KMS-11 (cell line): ENCODE data around the gene P2RY2.

ENCODE experiments used
- H2AFZ ChIP-seq: fragments of 200-600 bp; sonication (generic); 2 replicates; pipeline ENCODE4 v1.6.1; 2016; ENCODE audit warnings: antibody characterized with exemption, mixed run types, low read depth
- H3K27ac ChIP-seq: fragments of 200-600 bp; sonication (generic); 2 replicates; pipeline ENCODE4 v1.6.1; 2016; ENCODE audit warnings: mild to moderate bottlenecking, mixed run types
- H3K27me3 ChIP-seq: fragments of 200-600 bp; sonication (generic); 2 replicates; pipeline ENCODE4 v1.6.1; 2017; ENCODE audit warnings: mild to moderate bottlenecking, low read depth, mixed run types, moderate library complexity; ENCODE audit not compliant: insufficient read depth
- H3K36me3 ChIP-seq: fragments of 200-600 bp; sonication (generic); 2 replicates; pipeline ENCODE4 v1.6.1; 2017; ENCODE audit warnings: mild to moderate bottlenecking, mixed run types; ENCODE audit not compliant: insufficient read depth
- H3K4me1 ChIP-seq: fragments of 200-600 bp; sonication (generic); 2 replicates; pipeline ENCODE4 v1.6.1; 2016; ENCODE audit warnings: mild to moderate bottlenecking, low read depth, mixed run types; ENCODE audit not compliant: poor library complexity, severe bottlenecking
- H3K4me2 ChIP-seq: fragments of 200-600 bp; sonication (generic); 2 replicates; pipeline ENCODE4 v1.7.0; 2016; ENCODE audit warnings: mild to moderate bottlenecking, mixed run types
- H3K4me3 ChIP-seq: fragments of 200-600 bp; sonication (generic); IDR thresholded peaks from 2 replicates; pipeline ENCODE4 v1.6.1; 2017; ENCODE audit warnings: low read depth, low read length, mixed read lengths; ENCODE audit not compliant: insufficient read depth
- H3K79me2 ChIP-seq: fragments of 200-600 bp; sonication (generic); 2 replicates; pipeline ENCODE4 v1.6.1; 2016; ENCODE audit warnings: low read depth, mixed run types; ENCODE audit not compliant: insufficient read depth
- H3K9ac ChIP-seq: fragments of 200-600 bp; sonication (generic); 2 replicates; pipeline ENCODE4 v1.6.1; 2016; ENCODE audit warnings: mild to moderate bottlenecking, mixed run types
- H4K20me1 ChIP-seq: fragments of 200-600 bp; sonication (generic); 2 replicates; pipeline ENCODE4 v1.6.1; 2016; ENCODE audit warnings: mild to moderate bottlenecking, mixed run types; ENCODE audit not compliant: insufficient read depth
- TF ChIP-seq, protein P1 (sequence below): fragments of 200-600 bp; sonication (generic); conservative IDR thresholded peaks from 2 replicates; pipeline ENCODE4 v1.6.1; 2017; ENCODE audit warnings: low read depth, mild to moderate bottlenecking, antibody characterized with exemption, low read length, moderate library complexity, mixed read lengths

P2RY2 gene

GRCh38 chr11:73172992-73173656, 45.0 kb upstream of the P2RY2 start:
- TF ChIP-seq, protein P1, sequence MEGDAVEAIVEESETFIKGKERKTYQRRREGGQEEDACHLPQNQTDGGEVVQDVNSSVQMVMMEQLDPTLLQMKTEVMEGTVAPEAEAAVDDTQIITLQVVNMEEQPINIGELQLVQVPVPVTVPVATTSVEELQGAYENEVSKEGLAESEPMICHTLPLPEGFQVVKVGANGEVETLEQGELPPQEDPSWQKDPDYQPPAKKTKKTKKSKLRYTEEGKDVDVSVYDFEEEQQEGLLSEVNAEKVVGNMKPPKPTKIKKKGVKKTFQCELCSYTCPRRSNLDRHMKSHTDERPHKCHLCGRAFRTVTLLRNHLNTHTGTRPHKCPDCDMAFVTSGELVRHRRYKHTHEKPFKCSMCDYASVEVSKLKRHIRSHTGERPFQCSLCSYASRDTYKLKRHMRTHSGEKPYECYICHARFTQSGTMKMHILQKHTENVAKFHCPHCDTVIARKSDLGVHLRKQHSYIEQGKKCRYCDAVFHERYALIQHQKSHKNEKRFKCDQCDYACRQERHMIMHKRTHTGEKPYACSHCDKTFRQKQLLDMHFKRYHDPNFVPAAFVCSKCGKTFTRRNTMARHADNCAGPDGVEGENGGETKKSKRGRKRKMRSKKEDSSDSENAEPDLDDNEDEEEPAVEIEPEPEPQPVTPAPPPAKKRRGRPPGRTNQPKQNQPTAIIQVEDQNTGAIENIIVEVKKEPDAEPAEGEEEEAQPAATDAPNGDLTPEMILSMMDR: no peak
- H3K27ac ChIP-seq: no peak overlapping the region
- H3K4me1 ChIP-seq: peaks cover 14% of the 10 kb centered on the region

GRCh38 chr11:73173755-73174494, 44.2 kb upstream of the P2RY2 start:
- H3K27ac ChIP-seq: no peak overlapping the region
- peaks cover 14% of the 10 kb centered on the region for H3K4me1 ChIP-seq
- TF ChIP-seq, protein P1: no peak
- no peaks in the 10 kb centered on the region for H4K20me1 ChIP-seq
- H3K4me3 ChIP-seq: no peak overlapping the region
- H3K4me2 ChIP-seq: no peak overlapping the region
- H3K79me2 ChIP-seq: no peaks in the 10 kb centered on the region
- no peaks in the 10 kb centered on the region for H3K27me3 ChIP-seq
- H3K9ac ChIP-seq: no peak overlapping the region
- H2AFZ ChIP-seq: no peak overlapping the region
- no peaks in the 10 kb centered on the region for H3K36me3 ChIP-seq

More at GRCh38 chr11:73172992-73173656, 45.0 kb upstream of the P2RY2 start:
- Histone ChIP-seq H3K9ac (no peak overlapping the region), H3K4me2 (no peak overlapping the region), H4K20me1 (no peaks in the 10 kb centered on the region), H3K79me2 (no peaks in the 10 kb centered on the region), H2AFZ (no peak overlapping the region), H3K36me3 (no peaks in the 10 kb centered on the region), H3K4me3 (no peak overlapping the region), H3K27me3 (no peaks in the 10 kb centered on the region)

GRCh38 chr11:73174495-73174791, 43.6 kb upstream of the P2RY2 start:
- no peak overlapping the region for H3K4me3 ChIP-seq
- TF ChIP-seq, protein P1: no peak
- H3K9ac ChIP-seq: no peak overlapping the region
- no peaks in the 10 kb centered on the region for H3K36me3 ChIP-seq
- no peak overlapping the region for H2AFZ ChIP-seq
- no peaks in the 10 kb centered on the region for H4K20me1 ChIP-seq
- no peaks in the 10 kb centered on the region for H3K27me3 ChIP-seq
- H3K79me2 ChIP-seq: no peaks in the 10 kb centered on the region
- peaks cover 14% of the 10 kb centered on the region for H3K4me1 ChIP-seq
- no peak overlapping the region for H3K27ac ChIP-seq
- no peak overlapping the region for H3K4me2 ChIP-seq

GRCh38 chr11:73175551-73176144, 42.4 kb upstream of the P2RY2 start:
- no peak overlapping the region for H3K4me3 ChIP-seq
- TF ChIP-seq, protein P1: no peak
- H3K36me3 ChIP-seq: no peaks in the 10 kb centered on the region
- peaks cover 14% of the 10 kb centered on the region for H3K4me1 ChIP-seq
- H4K20me1 ChIP-seq: no peaks in the 10 kb centered on the region
- no peaks in the 10 kb centered on the region for H3K79me2 ChIP-seq
- H3K27me3 ChIP-seq: no peaks in the 10 kb centered on the region
- no peak overlapping the region for H3K4me2 ChIP-seq
- no peak overlapping the region for H3K27ac ChIP-seq
- no peak overlapping the region for H2AFZ ChIP-seq
- no peak overlapping the region for H3K9ac ChIP-seq
